ENCODE results near the gene MAG.
"Not testable (repeated sequence)": the region's sequence is repeated elsewhere in the genome, so short reads cannot be mapped to it uniquely, and the experiment has no call there.

Gene MAG

GRCh38 chr19:35348911-35349611 lies 57.1 kb downstream of the MAG start:
- DNase-seq: no peak

- no peak for DNase-seq
These were observed 57.9 kb downstream of the MAG start for GRCh38 chr19:35349614-35350521.

- DNase-seq: no peak
These were observed 58.6 kb downstream of the MAG start for GRCh38 chr19:35350591-35350990.

- no peak for DNase-seq
These were observed 59.6 kb downstream of the MAG start for GRCh38 chr19:35351411-35352176.

- DNase-seq: no peak
These were observed 60.2 kb downstream of the MAG start for GRCh38 chr19:35352177-35352447.

GRCh38 chr19:35352448-35353304 lies 60.7 kb downstream of the MAG start:
- peak; percentile 80 for DNase-seq

- no peak for DNase-seq
These were observed 61.7 kb downstream of the MAG start for GRCh38 chr19:35353635-35354034.

- DNase-seq: peak; percentile 23
These were observed 62.9 kb downstream of the MAG start for GRCh38 chr19:35354898-35355297.

- DNase-seq: no peak
These were observed 64.0 kb downstream of the MAG start for GRCh38 chr19:35355791-35356460.

- no peak for DNase-seq
These were observed 66.1 kb downstream of the MAG start, which contains the start of gene FFAR3 for GRCh38 chr19:35357867-35358573. Gene FFAR3, plus strand, starts transcription at chr19:35358460. Its CDS starts 431 bp downstream, at chr19:35358891.

GRCh38 chr19:35358834-35359233 lies 66.9 kb downstream of the MAG start:
- DNase-seq: not testable (repeated sequence)

GRCh38 chr19:35359395-35359794 lies 67.4 kb downstream of the MAG start:
- not testable (repeated sequence) for DNase-seq

GRCh38 chr19:35360081-35360480 lies 68.1 kb downstream of the MAG start:
- not testable (repeated sequence) for DNase-seq

GRCh38 chr19:35360880-35361420 lies 69.0 kb downstream of the MAG start:
- DNase-seq: no peak

- no peak for DNase-seq
These were observed 70.5 kb downstream of the MAG start for GRCh38 chr19:35362261-35363000.

- DNase-seq: no peak
These were observed 71.1 kb downstream of the MAG start for GRCh38 chr19:35363001-35363590.
